Neural cell (in vitro differentiated cells): ENCODE data around the gene ADGRL3.

Experiments
- MXI1 ChIP-seq: fragments of 450-650 bp; conservative IDR thresholded peaks from 2 replicates; pipeline ENCODE4 v1.6.1; 2014; ENCODE audit warnings: antibody characterized with exemption, mild to moderate bottlenecking; ENCODE audit not compliant: poor library complexity, severe bottlenecking
- RAD21 ChIP-seq: fragments of 450-650 bp; conservative IDR thresholded peaks from 2 replicates; pipeline ENCODE4 v1.6.1; 2014; ENCODE audit warnings: antibody characterized with exemption, mild to moderate bottlenecking, moderate library complexity
- SMC3 ChIP-seq: fragments of 450-650 bp; conservative IDR thresholded peaks from 2 replicates; pipeline ENCODE4 v1.6.1; 2014; ENCODE audit warnings: antibody characterized with exemption, mild to moderate bottlenecking, moderate library complexity; ENCODE audit not compliant: poor library complexity
- TF ChIP-seq, protein P1 (sequence below): fragments of 450-650 bp; IDR thresholded peaks from 2 replicates; pipeline ENCODE4 v1.5.1; 2014; ENCODE audit warnings: antibody characterized with exemption, mild to moderate bottlenecking, moderate library complexity; ENCODE audit not compliant: poor library complexity, severe bottlenecking
- TF ChIP-seq, protein P2 (sequence below): IDR thresholded peaks from 2 replicates; pipeline ENCODE4 v1.6.1; 2012; ENCODE audit warnings: borderline replicate concordance

DNA sequence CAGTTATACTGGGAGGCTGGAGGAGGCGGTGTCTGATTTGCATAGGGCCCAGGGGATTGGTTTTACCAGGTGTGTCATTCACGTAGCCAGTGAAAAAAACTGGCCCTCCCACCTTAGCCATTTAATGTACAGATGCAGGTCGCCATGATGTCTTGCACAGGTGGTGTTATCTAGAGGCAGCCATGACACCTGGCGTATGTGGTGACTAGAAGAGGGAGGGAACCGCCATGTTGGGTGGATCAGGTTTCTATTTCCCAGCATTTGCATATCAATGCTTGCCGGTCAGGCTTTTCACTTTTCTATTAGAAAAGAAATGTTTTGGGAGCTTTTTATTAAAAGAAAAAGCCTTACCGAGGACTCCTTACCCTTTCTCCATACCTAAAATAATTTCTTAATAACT, 523.4 kb downstream of the ADGRL3 start:
- TF ChIP-seq RAD21 (no peak), SMC3 (no peak), MXI1 (no peak)
- TF ChIP-seq, protein P1, sequence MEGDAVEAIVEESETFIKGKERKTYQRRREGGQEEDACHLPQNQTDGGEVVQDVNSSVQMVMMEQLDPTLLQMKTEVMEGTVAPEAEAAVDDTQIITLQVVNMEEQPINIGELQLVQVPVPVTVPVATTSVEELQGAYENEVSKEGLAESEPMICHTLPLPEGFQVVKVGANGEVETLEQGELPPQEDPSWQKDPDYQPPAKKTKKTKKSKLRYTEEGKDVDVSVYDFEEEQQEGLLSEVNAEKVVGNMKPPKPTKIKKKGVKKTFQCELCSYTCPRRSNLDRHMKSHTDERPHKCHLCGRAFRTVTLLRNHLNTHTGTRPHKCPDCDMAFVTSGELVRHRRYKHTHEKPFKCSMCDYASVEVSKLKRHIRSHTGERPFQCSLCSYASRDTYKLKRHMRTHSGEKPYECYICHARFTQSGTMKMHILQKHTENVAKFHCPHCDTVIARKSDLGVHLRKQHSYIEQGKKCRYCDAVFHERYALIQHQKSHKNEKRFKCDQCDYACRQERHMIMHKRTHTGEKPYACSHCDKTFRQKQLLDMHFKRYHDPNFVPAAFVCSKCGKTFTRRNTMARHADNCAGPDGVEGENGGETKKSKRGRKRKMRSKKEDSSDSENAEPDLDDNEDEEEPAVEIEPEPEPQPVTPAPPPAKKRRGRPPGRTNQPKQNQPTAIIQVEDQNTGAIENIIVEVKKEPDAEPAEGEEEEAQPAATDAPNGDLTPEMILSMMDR: no peak
- TF ChIP-seq, protein P2, sequence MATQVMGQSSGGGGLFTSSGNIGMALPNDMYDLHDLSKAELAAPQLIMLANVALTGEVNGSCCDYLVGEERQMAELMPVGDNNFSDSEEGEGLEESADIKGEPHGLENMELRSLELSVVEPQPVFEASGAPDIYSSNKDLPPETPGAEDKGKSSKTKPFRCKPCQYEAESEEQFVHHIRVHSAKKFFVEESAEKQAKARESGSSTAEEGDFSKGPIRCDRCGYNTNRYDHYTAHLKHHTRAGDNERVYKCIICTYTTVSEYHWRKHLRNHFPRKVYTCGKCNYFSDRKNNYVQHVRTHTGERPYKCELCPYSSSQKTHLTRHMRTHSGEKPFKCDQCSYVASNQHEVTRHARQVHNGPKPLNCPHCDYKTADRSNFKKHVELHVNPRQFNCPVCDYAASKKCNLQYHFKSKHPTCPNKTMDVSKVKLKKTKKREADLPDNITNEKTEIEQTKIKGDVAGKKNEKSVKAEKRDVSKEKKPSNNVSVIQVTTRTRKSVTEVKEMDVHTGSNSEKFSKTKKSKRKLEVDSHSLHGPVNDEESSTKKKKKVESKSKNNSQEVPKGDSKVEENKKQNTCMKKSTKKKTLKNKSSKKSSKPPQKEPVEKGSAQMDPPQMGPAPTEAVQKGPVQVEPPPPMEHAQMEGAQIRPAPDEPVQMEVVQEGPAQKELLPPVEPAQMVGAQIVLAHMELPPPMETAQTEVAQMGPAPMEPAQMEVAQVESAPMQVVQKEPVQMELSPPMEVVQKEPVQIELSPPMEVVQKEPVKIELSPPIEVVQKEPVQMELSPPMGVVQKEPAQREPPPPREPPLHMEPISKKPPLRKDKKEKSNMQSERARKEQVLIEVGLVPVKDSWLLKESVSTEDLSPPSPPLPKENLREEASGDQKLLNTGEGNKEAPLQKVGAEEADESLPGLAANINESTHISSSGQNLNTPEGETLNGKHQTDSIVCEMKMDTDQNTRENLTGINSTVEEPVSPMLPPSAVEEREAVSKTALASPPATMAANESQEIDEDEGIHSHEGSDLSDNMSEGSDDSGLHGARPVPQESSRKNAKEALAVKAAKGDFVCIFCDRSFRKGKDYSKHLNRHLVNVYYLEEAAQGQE: no peak
